ENCODE results near the gene AQP12A.
"Not testable (repeated sequence)": the region's sequence is repeated elsewhere in the genome, so short reads cannot be mapped to it uniquely, and the experiment has no call there.

The AQP12A gene

DNA sequence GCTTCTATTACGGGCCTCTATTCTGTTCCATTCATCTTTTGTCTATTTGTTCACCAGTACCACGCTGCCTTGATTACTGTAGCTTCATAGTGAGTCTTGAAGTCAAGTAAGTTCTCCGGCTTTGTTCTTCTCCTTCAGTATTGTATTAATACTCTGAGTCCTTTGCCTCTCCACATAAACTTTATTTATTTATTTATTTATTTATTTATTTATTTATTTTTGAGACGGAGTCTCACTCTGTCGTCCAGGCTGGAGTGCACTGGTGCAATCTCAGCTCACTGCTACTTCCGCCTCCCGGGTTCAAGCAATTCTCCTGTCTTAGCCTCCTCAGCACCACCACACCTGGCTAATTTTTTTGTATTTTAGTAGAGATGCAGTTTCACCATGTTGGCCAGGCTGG, 31.8 kb upstream of the AQP12A start:
- DNase-seq (ENCODE audit: low spot score) = not testable (repeated sequence)

- no peak for DNase-seq (ENCODE audit: low spot score)
These were observed 29.0 kb upstream of the AQP12A start for GRCh38 chr2:240662681-240663080.

- DNase-seq (ENCODE audit: low spot score) = no peak
These were observed 28.0 kb upstream of the AQP12A start for GRCh38 chr2:240663546-240664190.

GRCh38 chr2:240664622-240665021, 27.0 kb upstream of the AQP12A start:
- no peak for DNase-seq (ENCODE audit: low spot score)

GRCh38 chr2:240670402-240670801, 21.3 kb upstream of the AQP12A start:
- no peak for DNase-seq (ENCODE audit: low spot score)

DNA sequence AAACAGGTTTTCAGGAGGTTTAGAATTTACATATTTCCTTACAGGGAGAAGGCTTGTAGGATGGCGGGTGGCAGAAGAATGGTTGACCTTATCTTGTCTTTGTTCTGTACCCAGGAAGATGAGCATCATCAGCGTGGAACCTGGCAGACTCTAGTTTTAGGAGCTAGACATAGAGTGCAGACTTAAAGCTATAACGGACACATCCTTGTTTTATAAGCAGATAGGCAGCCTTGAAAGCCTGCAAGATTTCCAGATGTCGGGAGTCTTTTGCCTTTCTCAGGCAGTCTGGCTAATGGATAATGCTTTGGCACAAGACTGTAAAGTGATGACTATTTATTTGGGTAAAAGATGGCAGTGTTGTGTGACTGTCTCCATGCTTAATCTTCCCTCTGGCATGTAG, 20.7 kb upstream of the AQP12A start:
- no peak for DNase-seq (ENCODE audit: low spot score)

DNA sequence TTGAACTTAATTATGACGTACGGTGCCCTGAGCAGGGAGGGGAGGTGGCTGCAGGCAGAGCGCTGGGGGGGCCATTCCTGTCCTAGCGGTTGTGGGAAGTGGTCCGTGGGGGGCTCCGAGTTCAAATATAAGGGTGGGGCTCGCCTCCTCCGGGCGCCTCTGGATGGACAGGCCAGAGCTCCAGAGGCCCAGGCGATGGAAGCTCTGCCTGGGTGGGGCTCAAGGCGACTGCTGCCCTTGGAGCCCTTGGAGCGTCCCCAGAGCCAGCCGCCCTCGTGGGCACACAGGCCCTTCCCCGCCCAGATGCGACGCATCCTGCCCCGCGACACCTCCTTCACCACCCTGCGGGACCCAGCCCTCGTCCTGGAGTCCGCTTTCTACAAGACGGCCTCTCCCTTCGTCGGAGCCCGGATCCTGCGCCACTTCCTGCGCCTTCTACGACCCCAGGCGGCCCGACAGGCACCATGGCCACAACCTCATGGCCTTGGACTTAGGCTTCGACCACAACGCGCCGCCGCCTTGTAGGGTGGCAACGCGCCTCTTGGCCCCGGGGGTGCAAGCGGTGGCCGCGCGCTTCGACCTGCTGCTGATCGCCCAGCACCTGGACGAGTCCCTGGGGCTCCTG, 19.5 kb upstream of the AQP12A start:
- DNase-seq (ENCODE audit: low spot score) = no peak

DNA sequence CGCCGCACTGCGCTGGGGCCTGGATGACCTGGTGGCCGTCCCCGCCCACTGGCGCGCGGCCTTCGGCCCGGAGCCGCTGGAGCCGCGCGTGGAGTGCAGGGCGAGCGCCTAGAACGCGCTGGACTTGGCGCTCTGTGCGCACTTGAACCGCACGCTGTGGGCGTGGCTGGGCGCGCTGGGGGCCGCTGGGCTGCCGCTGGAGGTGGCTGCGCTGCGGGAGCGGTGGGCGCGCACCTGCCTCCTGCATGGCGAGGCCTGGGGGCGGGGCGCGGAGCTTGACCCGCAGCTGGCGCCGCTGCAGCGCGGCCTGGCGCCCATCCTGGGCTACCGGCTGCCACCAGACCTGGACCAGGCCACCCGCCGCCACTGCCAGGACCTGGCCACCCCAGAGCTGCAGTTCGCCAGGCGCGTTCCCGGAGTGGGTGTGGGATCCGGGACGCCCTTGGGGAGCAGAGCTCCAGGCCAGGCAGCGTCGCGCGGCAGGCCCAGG, 18.9 kb upstream of the AQP12A start:
- DNase-seq (ENCODE audit: low spot score) = no peak

DNA sequence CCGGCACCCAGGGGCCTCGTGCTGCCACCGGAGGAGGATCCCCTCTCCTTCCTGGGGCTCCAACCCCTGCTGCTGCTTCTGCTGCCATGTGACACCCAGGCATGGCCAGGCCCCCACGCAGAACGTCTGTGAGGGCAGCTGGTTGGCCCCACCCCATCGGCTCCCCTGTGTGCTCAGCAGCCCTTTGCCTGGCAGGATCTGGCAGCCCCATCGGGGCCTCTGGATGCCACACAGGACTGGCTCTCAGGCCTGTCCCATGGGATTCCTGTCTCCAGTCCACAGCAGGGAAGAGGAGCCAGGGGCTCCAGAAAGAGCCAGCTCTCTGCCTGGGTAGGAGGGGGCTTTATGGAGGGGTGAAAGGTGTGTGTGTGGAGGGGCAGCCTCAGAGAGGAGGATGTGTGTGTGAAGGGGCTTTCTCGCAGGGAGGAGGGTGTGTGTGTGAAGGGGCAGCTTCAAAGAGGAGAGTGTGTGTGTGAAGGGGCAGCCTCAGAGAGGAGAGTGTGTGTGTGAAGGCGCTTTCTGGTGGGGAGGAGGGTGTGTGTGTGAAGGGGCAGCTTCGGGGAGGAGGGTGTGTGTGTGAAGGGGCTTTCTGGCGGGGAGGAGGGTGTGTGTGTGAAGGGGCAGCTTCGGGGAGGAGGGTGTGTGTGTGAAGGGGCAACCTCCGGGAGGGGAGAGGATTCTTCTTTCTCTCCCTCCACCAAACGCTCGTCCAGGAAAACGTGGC, 17.0 kb upstream of the AQP12A start:
- not testable (repeated sequence) for DNase-seq (ENCODE audit: low spot score)

DNA sequence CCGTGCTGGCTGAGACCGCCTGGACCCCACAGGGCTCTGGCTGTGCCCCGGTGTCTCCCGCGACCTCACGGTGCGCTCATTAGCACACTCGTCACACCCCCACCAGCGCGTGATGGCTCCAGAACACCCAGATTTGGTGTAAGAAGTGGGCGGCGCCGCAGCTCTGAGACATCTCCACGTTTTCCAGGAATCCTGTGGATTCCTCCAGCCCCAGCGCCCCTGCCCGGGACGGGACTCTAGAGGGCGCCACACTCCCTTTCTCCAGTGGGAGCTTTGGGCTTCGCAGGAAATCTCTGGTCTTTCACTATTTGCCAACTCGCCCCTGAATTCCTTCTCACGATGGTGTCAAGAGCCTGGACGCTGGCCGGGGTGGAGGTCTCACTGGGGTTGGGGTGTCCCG, 16.3 kb upstream of the AQP12A start:
- not testable (repeated sequence) for DNase-seq (ENCODE audit: low spot score)

GRCh38 chr2:240678043-240678442, 13.6 kb upstream of the AQP12A start:
- not testable (repeated sequence) for DNase-seq (ENCODE audit: low spot score)

- DNase-seq (ENCODE audit: low spot score) = not testable (repeated sequence)
These were observed 12.8 kb upstream of the AQP12A start for GRCh38 chr2:240678909-240679308.

DNA sequence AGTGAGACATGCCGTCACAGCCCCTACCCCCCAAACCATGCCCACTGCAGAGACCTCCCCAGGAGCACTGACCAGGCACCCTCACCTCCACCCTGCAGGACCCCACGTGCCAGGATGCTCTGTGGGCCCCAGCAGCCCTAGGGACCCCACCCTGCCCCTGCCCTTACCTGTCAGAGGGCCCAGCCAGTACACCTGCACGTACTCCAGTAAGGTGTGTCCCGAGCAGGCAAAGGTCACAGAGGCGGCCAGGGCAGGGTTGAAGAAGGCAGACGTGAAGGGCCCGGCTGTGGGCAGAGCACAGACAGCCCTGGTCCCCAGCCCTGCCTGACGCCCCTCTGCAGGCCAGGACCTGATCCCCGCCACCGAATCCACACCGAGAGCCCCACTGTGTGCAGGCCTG, 11.5 kb upstream of the AQP12A start:
- not testable (repeated sequence) for DNase-seq (ENCODE audit: low spot score)

- DNase-seq (ENCODE audit: low spot score) = not testable (repeated sequence)
These were observed 9.0 kb upstream of the AQP12A start, which contains the start of gene AQP12B for GRCh38 chr2:240682431-240683224. Gene AQP12B (minus strand): TSS chr2:240682885. CDS start chr2:240682837, 48 bp downstream.

DNA sequence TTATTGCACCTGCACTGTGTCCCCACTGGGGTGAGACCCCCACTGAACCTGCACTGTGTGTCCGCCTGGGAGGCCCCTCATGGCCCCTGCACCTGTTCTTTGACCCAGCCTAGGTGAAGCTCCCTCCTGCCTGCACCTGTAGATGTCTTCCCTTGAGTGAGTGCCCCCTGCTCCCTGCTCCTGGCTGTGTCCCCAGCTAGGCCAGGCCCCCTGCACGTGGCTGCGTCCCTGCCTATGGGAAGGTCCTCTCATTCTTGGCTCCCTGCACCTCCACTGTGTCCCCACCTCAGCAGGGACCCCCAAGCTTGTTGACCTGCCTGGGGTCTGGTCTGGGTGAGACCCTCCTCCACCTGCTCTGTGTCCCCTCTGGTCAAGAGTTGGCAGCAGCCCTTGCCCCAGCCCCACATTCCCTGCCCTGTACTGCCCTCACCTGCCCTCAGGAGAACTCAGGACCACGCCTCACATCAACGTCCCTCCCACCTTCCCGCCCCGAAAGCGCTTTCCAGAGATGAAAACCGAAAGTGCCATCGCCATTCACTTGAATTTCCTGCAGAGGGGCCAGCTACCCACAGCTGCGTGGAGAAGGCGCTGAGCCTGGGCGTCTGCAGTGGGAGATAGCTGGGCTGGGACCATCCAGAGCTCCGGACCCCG, 8.2 kb upstream of the AQP12A start:
- DNase-seq (ENCODE audit: low spot score) = not testable (repeated sequence)

- not testable (repeated sequence) for DNase-seq (ENCODE audit: low spot score)
These were observed 7.5 kb upstream of the AQP12A start for GRCh38 chr2:240683980-240684728.

DNA sequence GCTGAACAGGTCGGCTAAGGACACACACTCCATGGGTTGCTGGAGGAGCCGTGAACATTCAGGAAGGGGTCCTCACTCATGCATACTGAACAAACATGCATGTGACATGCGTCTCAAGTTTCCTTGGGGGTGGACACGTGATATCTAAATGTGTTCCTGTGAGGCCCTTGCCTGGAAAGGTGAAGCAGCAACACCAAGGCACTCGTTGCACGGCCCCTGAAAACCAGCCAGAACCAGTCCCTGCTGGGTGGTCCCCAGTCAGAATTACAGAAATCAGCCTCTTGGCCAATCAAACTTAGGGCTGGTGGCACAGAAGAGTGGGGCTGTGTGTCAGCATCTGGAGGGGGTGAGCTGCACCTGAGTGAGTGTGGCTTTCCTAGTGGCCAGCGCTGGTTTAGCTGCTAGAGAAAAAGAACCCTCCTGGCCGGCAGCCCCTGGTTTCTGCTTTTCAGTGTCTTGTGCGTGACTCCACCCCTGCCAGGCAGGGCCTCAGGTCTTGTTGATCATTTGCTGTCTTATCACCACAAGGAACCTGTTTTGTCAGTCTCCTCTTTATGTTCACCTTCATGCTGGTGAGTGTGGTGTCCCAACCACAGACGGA, 5.8 kb upstream of the AQP12A start:
- no peak for DNase-seq (ENCODE audit: low spot score)

GRCh38 chr2:240686460-240686859, 5.2 kb upstream of the AQP12A start:
- no peak for DNase-seq (ENCODE audit: low spot score)

DNA sequence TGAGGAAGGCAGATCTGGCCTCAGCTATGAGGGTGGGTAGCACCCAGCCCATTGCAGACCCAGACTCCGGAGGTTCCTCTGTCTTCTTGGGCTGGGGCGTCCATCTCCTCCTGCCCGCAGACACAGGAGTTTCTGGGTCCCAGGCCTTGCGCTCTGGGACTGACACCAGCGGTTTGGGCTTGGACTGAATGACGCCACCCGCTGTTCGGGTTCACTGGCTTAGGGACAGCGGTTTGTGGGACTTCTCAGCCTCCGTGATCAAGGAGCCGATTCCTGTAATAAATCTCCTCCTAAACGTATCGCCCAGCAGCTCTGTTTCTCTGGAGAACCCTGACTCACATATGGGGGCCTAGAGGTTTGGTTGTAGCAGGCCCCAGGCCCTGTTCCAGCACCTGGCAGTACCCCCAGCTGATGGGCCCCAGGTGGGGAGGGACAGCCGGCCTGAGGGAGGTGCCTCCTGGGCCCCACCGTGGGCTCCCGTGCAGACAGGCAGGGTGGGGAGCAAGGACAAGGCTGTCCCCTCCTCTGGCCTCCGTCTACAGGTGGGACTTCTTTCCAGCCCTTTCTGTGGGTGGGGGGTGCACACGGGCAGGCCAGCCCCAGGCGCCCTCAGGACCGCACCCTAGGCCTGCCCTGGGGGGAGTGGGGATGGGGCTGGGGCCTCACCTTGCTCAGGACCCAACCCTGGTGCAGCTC, 4.5 kb upstream of the AQP12A start:
- no peak for DNase-seq (ENCODE audit: low spot score)

Measured in SW480 (cell line).